GM12892 (cell line): ENCODE data around the gene MICAL3.
A peak's percentile ranks its signal among the peaks of the same experiment; 100 is the strongest.

Experiments
- DNase-seq: peaks from one replicate; pipeline ENCODE4 v3.0.0; 2011; ENCODE audit not compliant: insufficient read length
- FAIRE-seq: peaks from 2 replicates; lab custom pipeline; 2011; peaks lifted over from hg19 to GRCh38; lab: Jason Lieb, UNC
- POLR2A ChIP-seq: IDR thresholded peaks from 2 replicates; pipeline ENCODE4 v1.6.1; 2011; ENCODE audit warnings: low read depth, low read length, control low read depth
- POLR2AphosphoS5 ChIP-seq: IDR thresholded peaks from 2 replicates; pipeline ENCODE4 v1.6.1; 2011; ENCODE audit warnings: low read depth, low read length, control low read depth
- TAF1 ChIP-seq: IDR thresholded peaks from 2 replicates; pipeline ENCODE4 v1.6.1; 2011; ENCODE audit warnings: low read depth, mild to moderate bottlenecking, control low read depth, low read length, borderline replicate concordance

MICAL3 gene

DNA sequence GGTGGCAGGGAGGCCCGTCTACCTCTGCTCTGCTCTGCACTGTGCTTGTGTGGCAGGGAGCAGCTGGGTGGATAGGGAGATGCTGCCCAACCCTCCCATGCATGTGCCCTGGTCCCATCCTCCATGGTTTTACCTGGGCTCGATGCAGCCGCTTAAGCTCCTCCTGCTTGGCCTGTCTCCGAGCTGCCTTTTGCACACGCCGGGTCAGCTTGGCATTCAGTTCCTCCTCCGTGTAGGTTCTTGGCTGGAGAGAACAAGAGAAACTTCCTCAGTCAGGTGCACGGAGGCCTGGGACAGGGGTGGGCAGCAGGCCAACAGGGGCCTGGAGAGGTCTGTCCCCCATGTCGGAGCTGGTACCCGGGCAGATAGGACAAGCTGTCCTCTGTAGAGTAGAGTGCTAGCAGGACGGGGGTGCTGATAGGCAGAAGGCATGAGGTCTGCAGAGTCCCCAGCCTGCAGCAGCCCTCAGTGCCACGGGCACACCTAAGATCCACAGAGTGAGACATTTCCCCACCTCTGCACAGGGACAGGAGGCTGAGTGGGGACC is 213.7 kb downstream of the MICAL3 start:
- FAIRE-seq (no peak), DNase-seq (no peak)
- no peak for TF ChIP-seq POLR2A
- no peak for TF ChIP-seq TAF1
- TF ChIP-seq POLR2AphosphoS5, result no peak

DNA sequence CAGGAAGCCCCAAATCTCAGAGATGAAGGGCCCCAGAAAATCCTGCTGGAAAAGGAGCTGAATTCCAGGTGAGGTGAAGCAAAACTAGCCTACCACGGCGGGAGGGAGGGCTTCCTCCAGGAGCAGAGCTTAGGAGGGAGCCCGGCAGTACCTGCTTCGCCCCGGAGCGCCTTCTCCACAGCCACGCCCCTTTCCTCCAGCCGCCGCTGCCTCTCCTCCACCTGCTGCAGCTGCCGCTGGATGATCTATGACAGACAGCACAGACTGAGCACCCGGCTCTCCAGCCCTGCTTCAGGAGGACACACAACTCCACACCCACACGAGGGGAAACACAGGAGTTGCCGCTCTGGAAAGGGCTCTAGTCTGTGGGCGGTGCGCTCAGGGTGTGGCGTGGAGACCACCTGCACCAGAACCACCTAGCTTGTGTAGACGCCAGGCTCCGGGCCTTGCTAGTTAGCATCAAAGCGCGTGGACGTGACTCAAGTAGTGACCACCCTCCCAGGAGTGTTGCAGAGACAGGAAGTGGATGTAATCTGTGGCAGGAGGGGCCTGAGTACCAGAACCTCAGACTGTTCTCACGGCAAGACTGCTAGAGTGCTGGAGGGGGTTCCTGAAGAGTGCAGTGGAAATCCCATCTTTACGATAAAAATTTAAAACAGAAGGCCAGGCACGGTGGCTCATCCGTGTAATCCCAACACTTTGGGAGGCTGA is 215.5 kb downstream of the MICAL3 start:
- TF ChIP-seq POLR2A, result no peak
- no peak for TF ChIP-seq POLR2AphosphoS5
- TF ChIP-seq TAF1, result no peak
- no peak for DNase-seq
- no peak for FAIRE-seq

GRCh38 chr22:17807578-17808410 is 216.6 kb downstream of the MICAL3 start:
- DNase-seq (no peak), FAIRE-seq (no peak)
- TF ChIP-seq POLR2AphosphoS5 (no peak), POLR2A (no peak), TAF1 (no peak)

- no peak for DNase-seq
- TF ChIP-seq POLR2A, result no peak
- no peak for FAIRE-seq
Measured at GRCh38 chr22:17807086-17807485, 217.3 kb downstream of the MICAL3 start.

GRCh38 chr22:17806437-17806836 is 217.9 kb downstream of the MICAL3 start:
- DNase-seq (no peak), FAIRE-seq (no peak)
- no peak for TF ChIP-seq TAF1
- TF ChIP-seq POLR2A, result no peak
- TF ChIP-seq POLR2AphosphoS5, result no peak

GRCh38 chr22:17804331-17805080 is 219.9 kb downstream of the MICAL3 start:
- no peak for DNase-seq
- FAIRE-seq, result no peak
- TF ChIP-seq POLR2AphosphoS5, result no peak
- no peak for TF ChIP-seq TAF1
- no peak for TF ChIP-seq POLR2A

DNA sequence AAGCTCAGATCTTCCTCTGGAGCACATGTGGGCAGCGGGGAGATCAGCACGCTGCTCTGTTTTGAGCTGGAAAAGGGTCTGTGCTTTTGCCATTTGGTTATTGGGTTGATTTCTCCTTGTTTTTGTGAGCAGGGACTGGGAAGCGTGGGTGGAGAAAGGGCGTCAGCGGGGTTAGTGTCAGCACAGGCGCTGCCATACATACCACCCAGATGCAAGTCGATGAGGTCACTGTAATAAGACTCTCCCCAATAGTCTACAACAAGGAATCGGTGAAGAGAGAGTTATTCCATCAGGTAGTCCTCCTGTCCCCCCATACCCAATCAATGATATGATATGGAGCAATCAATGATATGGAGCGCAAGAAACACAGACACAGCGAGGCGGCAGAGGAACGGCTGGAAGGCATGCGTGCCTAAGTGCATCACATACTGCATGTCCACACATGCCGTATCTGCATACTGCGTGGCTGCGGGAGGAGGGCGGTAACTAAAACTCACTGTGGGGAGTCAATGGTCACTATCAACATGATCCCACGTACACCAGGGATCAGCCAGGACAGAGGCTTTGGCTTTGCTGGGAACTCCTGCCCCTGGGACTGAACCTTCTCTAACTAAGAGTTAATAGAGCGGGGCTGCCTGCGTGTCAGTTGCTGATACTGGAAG is 220.6 kb downstream of the MICAL3 start:
- DNase-seq (no peak), FAIRE-seq (no peak)
- TF ChIP-seq POLR2AphosphoS5, result no peak
- TF ChIP-seq POLR2A, result no peak
- TF ChIP-seq TAF1, result no peak

GRCh38 chr22:17802822-17803221 is 221.5 kb downstream of the MICAL3 start:
- DNase-seq, result no peak
- FAIRE-seq, result no peak
- TF ChIP-seq TAF1 (no peak), POLR2AphosphoS5 (no peak), POLR2A (no peak)

DNA sequence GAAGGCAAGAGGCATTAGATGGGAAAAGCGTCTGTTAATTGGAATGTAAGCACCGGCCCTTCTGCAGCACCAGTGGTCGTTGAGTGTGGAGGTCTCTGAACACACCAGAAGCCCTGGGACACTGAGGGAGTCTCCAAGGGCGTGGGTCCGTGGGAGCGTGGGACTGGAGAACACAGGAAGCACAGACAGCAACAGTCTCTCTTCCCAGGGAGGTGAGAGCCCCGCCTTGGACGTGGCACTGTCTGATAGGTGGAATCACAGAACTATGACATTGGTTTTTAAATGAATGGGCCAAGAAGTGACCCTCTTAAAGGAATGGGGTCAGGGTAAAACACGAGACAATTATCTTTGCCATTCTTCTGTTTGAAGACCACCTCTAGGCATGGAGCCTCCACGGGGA is 221.9 kb downstream of the MICAL3 start:
- TF ChIP-seq TAF1 (no peak), POLR2A (no peak), POLR2AphosphoS5 (no peak)
- no peak for DNase-seq
- peak; percentile 80 for FAIRE-seq

- TF ChIP-seq TAF1 (peak; percentile 13; the same call in 1 of the 2 replicates), POLR2AphosphoS5 (peak; percentile 60), POLR2A (peak; percentile 53)
- peak; percentile 87 for FAIRE-seq
- DNase-seq, result peak; percentile 70
Measured at GRCh38 chr22:17797721-17798559, 226.4 kb downstream of the MICAL3 start.

DNA sequence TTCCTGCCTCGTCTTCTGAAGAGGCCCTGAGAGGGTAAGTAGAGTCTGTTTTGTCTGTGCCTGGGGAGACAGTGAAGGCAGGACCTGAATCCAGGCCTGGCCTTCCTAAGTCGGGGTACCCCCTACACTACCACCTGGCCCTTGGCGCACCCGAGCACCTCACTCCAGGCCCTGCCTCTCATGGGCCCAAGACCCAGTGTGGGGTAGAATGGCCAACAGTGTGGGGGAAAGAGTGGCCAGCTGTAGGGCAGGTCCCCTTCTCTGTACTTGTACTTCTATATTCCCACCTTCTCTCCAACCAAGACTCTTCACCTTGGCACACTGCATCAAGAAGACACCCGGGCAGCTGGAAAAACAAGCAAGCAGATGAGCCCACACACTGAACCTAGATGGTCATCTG is 227.7 kb downstream of the MICAL3 start:
- TF ChIP-seq POLR2AphosphoS5 (no peak), TAF1 (no peak), POLR2A (no peak)
- FAIRE-seq (no peak), DNase-seq (no peak)
